ENCODE data around the gene SPEN. TPM values are rescaled to one million over a fixed set of nuclear protein-coding genes. Genes with fewer than 3 reads are reported as not detected.
"Not testable (repeated sequence)": the region's sequence is repeated elsewhere in the genome, so short reads cannot be mapped to it uniquely, and the experiment has no call there.

Gene SPEN
- total RNA-seq, 1 donor from 2014 or later: 64.5 TPM

GRCh38 chr1:15962671-15963362 is 115.3 kb downstream of the SPEN start:
- no peak for DNase-seq

DNA sequence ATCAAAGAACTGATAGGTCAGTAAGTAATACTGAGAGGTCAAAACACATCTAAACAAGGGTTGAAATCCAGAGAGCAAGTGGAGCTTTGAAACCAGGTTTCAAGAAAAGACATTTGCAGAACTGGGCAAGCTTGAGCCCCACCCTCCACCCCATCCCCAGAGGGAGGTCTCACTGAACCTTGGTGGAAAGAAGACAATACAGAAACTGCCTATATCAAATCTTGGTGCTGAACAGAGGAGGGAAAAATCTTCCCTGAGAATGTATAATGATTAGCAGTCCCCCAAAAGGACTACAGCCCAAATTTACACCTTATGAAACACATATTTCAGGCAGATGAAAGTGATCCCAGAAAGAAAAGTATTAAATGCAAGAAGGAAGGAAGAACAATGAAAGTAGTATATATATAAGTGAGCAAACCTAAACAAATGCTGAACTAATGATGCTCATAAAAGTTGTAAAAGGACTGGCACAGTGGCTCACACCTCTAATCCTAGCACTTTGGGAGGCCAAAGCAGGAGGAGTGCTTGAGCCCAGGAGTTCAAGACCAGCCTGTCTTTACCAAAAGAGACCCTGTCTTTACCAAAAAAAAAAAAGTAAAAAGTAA is 116.0 kb downstream of the SPEN start:
- no peak for DNase-seq

GRCh38 chr1:15963968-15964648 is 116.6 kb downstream of the SPEN start:
- DNase-seq: no peak

DNA sequence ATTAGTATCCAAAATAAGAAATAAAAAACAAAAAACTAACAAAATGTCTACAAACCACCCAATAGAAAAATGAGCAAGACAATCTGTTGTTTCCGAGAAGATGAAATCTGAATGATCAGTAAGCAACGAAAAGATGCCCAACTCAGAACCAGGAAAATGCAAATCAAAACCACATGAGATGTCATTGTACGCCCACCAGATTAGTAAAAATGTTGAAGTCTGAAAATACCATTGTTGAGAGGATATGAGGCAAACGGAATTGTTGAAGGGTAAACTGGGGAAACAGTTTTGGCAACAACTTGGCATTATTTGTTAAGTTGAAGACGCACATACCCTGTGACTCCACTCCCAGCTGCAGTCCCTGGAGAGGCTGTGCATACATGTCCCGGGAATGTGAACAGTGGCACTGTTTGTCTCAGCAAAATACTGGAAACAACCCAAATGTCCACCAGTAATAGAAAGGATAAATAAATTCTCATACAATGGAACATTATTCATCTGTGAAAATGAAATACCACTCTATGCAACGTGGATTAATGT is 117.8 kb downstream of the SPEN start:
- DNase-seq: no peak

DNA sequence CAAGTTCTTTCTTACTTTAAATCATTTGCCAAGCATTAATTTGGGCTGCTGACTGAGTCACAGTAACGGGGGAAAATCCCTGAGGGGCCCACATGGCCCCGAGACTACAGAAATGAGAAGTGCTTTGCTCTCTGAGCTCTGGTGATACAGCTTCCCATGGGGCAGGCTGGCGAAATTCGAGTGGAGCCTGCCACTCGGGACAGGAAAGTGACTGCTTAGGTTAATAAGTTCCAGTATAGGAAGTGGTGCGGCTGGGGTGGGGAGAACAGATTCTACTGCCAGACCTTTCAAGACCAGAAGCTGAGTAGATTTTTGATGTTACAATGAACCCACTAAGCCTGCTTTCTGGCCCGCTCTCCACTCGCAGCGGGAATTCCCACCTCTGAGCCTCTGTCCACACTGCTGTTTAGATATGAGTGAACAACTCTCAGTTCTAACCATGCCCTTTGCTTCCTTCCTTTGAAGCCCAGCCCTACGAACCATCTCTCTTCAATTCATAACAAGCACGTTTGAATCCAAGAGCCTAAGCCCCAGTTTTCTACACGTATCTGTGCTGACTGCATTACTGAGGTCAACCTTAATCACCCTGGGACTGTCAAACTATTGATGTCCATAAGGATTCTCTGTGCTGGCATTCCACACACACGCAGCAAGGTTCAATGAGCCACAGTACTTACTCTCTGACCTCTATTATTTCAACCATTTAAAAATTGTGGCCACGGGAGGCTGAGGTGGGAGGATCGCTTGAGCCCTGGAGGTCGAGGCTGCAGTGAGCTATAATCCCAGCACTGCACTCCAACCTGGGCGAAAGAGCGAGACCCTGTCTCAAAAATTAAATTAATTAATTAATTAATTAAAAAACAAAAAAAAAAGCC is 118.8 kb downstream of the SPEN start:
- no peak for DNase-seq

GRCh38 chr1:15966956-15967344 is 119.4 kb downstream of the SPEN start:
- no peak for DNase-seq

DNA sequence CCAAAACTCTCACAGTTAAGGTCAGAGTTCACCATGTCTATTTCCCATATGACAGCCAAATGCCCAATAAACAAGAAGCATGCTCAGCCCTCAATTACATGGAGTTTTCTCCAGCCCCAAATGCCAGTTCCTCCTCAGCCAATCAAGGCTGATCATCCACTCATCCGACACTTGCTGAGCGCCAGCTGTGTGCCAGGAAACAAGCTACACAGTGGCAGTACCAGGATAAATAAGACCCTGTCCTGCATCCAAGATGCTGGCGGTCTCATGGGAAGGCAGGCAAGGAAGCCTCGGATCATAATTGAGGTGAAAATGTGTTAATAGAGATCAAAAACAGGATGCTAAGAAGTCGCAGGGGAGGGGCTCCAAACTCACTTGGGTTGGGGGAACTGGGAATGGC is 120.7 kb downstream of the SPEN start:
- no peak for DNase-seq

- no peak for DNase-seq
These were observed 121.9 kb downstream of the SPEN start for GRCh38 chr1:15969321-15969880.

DNA sequence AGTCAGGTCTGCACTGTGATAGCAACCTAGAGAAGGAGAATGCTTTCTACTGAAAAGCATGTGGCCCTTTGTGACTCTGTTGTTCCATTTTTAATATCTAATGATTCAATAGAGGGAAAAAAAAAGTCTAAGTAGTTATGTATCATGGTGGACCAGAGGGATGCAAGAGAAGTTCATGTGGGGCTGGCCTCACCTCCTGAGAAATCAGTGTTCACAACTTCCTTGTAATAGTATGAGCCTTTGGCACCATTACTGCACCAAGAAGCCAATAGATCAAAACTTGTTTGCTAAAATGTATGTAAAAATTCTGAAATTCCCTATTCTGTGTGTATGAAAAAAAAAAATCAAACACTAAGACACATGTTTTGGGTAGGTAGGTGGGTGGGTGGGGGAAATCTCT is 123.4 kb downstream of the SPEN start:
- DNase-seq: no peak

GRCh38 chr1:15972409-15972808 is 124.9 kb downstream of the SPEN start:
- DNase-seq: no peak

- DNase-seq: no peak
These were observed 126.3 kb downstream of the SPEN start for GRCh38 chr1:15973772-15974171.

DNA sequence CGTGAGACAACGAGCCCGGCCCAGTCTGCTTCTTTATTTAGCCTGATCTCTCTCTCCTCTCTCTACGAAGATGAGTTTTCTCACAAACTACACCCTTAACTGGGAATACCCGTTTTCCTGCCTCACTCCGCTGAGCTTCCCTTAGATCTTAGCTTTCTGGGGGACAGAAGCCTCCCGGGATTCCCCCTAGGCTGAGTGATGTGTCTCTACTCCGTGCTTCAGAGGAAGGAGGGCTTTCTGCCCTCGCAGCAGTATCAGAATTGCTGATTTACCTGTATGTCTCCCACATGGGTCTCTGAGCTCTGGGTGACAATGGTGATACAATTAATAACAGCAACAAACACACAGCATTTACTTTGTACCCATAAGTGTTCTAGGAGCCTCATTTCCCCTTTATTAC is 127.3 kb downstream of the SPEN start:
- no peak for DNase-seq

DNA sequence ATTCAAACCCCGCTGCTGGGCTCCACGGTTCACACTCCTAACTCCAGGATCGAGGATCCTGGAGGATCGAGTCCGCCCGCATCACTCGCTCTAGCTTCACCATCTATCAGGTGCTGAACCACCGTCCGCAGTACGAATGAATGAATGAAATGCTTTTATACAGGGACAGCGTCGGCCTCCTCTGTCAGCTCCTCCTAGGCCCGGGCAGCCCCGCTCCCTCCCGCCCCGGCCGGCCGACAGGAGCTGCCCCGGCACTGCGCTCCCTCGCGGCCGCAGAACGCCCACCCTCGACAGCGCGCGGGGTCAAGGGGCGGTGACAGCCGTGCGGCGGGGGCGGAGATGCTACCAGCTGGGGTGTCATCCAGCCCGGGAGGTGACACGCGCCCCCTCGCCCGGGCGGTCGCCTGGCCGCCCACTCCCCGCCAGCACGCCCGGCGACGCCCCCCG is 127.9 kb downstream of the SPEN start:
- peak; percentile 73 for DNase-seq

DNA sequence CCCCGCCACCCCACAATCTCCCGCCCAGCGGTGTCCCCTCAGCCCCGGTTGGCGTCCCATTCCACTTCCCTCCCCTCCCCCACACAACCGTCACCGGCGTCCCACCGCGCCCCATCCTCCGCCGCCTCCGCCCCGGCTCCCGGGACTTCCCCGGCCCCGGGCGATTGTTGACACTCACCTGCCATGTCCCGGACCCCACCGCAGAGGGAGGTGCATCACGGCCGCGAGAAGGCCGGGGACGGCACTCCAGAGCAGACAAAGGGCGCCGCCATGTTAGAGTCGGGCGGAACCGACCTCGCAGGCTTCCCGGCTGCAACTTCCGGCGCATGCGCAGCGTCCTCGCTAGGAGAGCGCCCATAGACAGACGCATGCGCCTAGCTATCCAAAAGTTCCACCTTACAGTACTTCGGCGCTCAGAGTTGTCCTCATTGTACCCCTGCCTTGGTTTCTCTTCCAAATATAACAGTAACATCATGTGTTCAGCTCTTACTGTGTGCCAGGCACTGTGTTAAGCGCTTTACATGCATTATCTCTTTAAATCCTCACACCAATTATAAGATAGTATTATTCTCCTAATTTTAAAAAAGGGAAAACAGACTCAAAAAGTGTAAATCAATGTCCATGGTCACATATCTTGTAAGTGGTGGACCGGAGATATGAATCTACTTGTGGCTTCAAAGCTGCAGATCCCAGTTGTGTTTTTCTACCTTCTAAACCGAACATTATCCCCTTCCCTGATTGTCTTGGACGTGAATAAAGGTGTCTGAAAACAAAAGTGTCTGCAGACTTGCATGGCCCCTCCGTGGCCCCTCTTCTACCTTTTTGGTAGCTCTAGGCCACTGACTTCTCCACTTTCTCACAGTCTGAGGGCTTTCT is 128.5 kb downstream of the SPEN start, which contains the start of gene ZBTB17:
Gene ZBTB17, minus strand, starts transcription at position 297 of the 876 bp plus-strand sequence. CDS start 27,606 bp downstream, outside the sequence.
- peak; percentile 98 for DNase-seq

DNA sequence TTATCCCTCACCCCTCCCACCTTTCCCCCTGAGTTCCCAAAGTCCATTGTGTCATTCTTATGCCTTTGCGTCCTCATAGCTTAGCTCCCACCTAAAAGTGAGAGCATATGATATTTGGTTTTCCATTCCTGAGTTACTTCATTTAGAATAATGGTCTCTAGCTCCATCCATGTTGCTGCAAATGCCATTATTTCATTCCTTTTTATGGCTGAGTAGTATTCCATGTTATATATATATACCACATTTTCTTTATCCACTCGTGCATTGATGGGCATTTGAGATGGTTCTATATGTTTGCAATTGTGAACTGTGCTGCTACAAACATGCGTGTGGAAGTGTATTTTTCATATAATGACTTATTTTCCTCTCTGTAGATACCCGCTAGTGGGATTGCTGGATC is 130.4 kb downstream of the SPEN start:
- DNase-seq: not testable (repeated sequence)

GRCh38 chr1:15981679-15982078 is 134.2 kb downstream of the SPEN start:
- no peak for DNase-seq

DNA sequence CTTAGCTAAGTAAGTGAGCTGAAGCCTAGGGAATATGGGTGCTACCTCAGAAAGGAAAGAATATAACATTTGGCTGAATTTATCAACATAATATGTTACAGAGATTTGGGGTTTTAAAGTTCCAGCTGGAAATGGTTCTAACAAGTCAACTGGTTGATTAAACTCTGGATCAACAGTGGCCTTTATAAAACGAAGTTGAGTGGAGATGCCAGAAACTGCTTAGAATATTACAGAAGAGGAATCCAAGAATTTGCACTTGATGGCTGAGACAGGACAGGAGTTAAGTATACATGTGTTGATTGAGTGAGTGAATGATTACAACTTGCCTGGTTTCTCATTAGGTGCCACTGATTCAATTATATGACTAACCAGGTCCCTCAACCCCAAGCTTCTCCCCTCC is 135.8 kb downstream of the SPEN start:
- no peak for DNase-seq

DNA sequence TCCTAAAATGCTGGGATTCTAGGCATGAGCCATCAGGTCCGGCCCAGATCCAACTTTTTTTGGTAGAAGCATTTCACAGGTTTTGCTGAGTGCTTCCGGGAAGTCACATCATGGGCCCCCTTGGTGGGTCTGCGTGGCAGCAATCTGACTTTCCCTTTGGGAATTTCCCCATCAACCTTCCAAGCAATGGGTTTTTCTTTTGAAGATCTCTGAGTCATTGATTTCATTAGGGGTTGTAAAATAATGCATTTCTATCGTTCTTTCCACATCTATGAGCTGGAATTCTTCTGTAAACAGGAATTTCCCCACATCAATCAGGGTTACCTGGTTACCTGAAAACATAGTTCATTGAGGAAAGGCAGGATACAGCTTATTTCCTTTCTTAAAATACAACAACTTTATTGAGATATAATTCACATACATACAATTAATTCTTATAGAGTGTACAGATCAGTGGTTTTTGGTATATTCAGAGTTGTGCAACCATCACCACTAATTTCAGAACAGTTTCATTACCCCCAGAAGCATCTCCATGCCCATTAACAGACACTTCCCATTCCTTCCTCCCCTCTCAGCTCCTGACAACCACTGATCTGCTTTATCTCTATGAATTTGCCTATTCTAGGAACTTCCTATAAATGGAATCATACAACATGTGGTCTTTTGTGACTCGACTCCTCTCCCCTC is 138.2 kb downstream of the SPEN start:
- no peak for DNase-seq

- DNase-seq: no peak
These were observed 141.6 kb downstream of the SPEN start for GRCh38 chr1:15988856-15989736.
